Trophoblast cell (in vitro differentiated cells and primary cell): ENCODE measurements around the gene MAP2K5.

ENCODE experiments used
- DNase-seq, 2 donors: peaks; one replicate each; pipeline ENCODE4 v3.0.0-alpha.2; 2016
- H2AFZ ChIP-seq: 2 replicates; pipeline ENCODE4 v1.6.1; 2013; ENCODE audit warnings: low read length, moderate library complexity, mild to moderate bottlenecking; ENCODE audit not compliant: insufficient read depth, poor library complexity
- H2AK5ac ChIP-seq: 2 replicates; pipeline ENCODE4 v1.6.1; 2013; ENCODE audit warnings: mild to moderate bottlenecking, low read length
- H2BK120ac ChIP-seq: 2 replicates; pipeline ENCODE4 v1.6.1; 2013; ENCODE audit warnings: low read length, mild to moderate bottlenecking, moderate library complexity; ENCODE audit not compliant: insufficient read depth, poor library complexity
- H2BK12ac ChIP-seq: 2 replicates; pipeline ENCODE4 v1.6.1; 2013; ENCODE audit warnings: mild to moderate bottlenecking, low read length, moderate library complexity
- H2BK5ac ChIP-seq: 2 replicates; pipeline ENCODE4 v1.6.1; 2013; ENCODE audit warnings: low read length, low read depth, moderate library complexity, mild to moderate bottlenecking; ENCODE audit not compliant: poor library complexity
- H3K14ac ChIP-seq: 2 replicates; pipeline ENCODE4 v1.6.1; 2013; ENCODE audit warnings: mild to moderate bottlenecking, low read length
- H3K18ac ChIP-seq: 2 replicates; pipeline ENCODE4 v1.6.1; 2013; ENCODE audit warnings: mild to moderate bottlenecking, low read length
- H3K23ac ChIP-seq: 2 replicates; pipeline ENCODE4 v1.6.1; 2013; ENCODE audit warnings: low read length
- H3K27ac ChIP-seq: 2 replicates; pipeline ENCODE4 v1.5.1; 2013; ENCODE audit warnings: low read depth, mild to moderate bottlenecking, inconsistent platforms, low read length, moderate library complexity
- H3K27me3 ChIP-seq: 2 replicates; pipeline ENCODE4 v1.6.1; 2013; ENCODE audit warnings: inconsistent platforms, mild to moderate bottlenecking, low read length, moderate library complexity; ENCODE audit not compliant: insufficient read depth
- H3K36me3 ChIP-seq, 2 experiments: 1 replicate in 1 of 2; 2 replicates in 1 of 2; pipeline ENCODE4 v1.6.1; 2013; ENCODE audit warnings: low read length in 2 of 2, mild to moderate bottlenecking in 2 of 2, moderate library complexity in 1 of 2; ENCODE audit not compliant: insufficient read depth in 2 of 2, control insufficient read depth in 1 of 2
- H3K4ac ChIP-seq: 2 replicates; pipeline ENCODE4 v1.6.1; 2013; ENCODE audit warnings: low read depth, mild to moderate bottlenecking, low read length, moderate library complexity
- H3K4me1 ChIP-seq, 2 experiments: 1 replicate in 1 of 2; 2 replicates in 1 of 2; pipeline ENCODE4 v1.6.1; 2013; ENCODE audit warnings: low read length in 2 of 2, mild to moderate bottlenecking in 2 of 2, moderate library complexity in 1 of 2; ENCODE audit not compliant: insufficient read depth in 2 of 2, control insufficient read depth in 1 of 2
- H3K4me2 ChIP-seq: 2 replicates; pipeline ENCODE4 v1.6.1; 2013; ENCODE audit warnings: inconsistent platforms, mild to moderate bottlenecking, low read length, moderate library complexity
- H3K4me3 ChIP-seq: 2 replicates; pipeline ENCODE4 v1.5.1; 2013; ENCODE audit warnings: mild to moderate bottlenecking, low read depth, low read length, inconsistent platforms
- H3K79me1 ChIP-seq: one replicate; pipeline ENCODE4 v1.6.1; 2013; ENCODE audit warnings: low read length
- H3K79me2 ChIP-seq: 2 replicates; pipeline ENCODE4 v1.6.1; 2013; ENCODE audit warnings: low read length, mild to moderate bottlenecking; ENCODE audit not compliant: control insufficient read depth, insufficient read depth, poor library complexity
- H3K9ac ChIP-seq: 2 replicates; pipeline ENCODE4 v1.6.1; 2013; ENCODE audit warnings: mild to moderate bottlenecking, low read length
- H3K9me3 ChIP-seq: 2 replicates; pipeline ENCODE4 v1.6.1; 2013; ENCODE audit warnings: low read depth, mild to moderate bottlenecking, control low read depth, inconsistent platforms, low read length; ENCODE audit not compliant: insufficient read depth
- H4K12ac ChIP-seq: 2 replicates; pipeline ENCODE4 v1.6.1; 2013; ENCODE audit warnings: low read depth, mild to moderate bottlenecking, low read length, moderate library complexity
- H4K8ac ChIP-seq: 2 replicates; pipeline ENCODE4 v1.6.1; 2013; ENCODE audit warnings: low read depth, mild to moderate bottlenecking, low read length, moderate library complexity
- H4K91ac ChIP-seq: one replicate; pipeline ENCODE4 v1.6.1; 2013; ENCODE audit warnings: low read depth, mild to moderate bottlenecking, low read length, moderate library complexity
- WGBS: extraction: QIAGEN DNeasy Blood & Tissue Kit; methylation state at CpG from one replicate; pipeline ENCODE4 v1.1.7; 2013; ENCODE audit warnings: missing lambda C conversion rate; ENCODE audit not compliant: insufficient read length, insufficient coverage; ENCODE audit errors: extremely low coverage; 5-methylcytosine and 5-hydroxymethylcytosine counted together

MAP2K5 gene

DNA sequence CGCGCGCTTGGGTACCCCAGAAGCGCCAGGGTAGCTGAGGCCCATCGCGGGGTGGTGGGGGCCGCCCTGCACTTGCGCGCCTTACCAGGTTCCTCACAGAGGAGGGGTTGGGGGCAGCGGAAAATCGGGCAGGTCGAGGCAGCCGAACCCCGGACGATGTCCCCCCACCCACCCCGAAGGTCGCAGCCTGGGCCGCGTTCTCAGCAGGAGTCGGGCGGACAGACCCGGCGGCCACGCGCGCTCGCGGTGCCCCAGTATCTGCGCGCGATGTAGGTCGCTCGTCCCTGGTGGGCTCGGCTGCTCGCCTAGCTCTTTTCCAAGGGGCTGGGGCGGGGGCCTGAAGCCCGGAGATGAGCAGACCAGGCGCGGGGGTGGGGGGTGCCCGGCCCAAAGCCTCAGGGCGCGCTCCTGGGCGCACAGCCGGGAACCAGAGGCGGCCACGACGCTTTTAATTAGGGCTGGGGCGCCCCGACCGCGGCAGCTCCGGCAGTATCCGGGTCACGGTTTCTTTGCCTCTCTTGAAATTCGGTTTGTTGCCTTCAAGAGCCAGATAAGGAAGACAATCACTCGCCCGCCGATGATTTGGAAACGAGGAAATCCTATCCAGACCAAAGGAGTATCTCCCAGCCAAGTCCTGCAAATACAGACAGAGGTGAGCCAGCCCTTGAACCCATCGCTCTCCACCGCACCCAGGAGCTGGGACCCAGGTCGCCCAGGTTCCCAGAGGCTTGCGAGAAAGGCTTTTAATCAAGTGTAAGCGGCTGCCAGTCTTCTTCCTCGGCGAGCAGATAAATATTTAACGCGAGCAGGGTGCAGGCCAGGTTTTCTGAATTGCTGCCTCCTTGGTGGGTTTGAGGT, 287.4 kb downstream of the MAP2K5 start:
- no peak overlapping the region for H3K4me2 ChIP-seq
- no peak for DNase-seq
- no peak overlapping the region for H2BK120ac ChIP-seq
- H3K27me3 ChIP-seq: peaks cover 91% of the 10 kb centered on the region
- no peak overlapping the region for H4K12ac ChIP-seq
- H2AFZ ChIP-seq: no peak overlapping the region
- no peak overlapping the region for H3K9ac ChIP-seq
- H3K4me3 ChIP-seq: no peak overlapping the region
- H3K23ac ChIP-seq: no peak overlapping the region
- no peak overlapping the region for H2BK12ac ChIP-seq
- H2AK5ac ChIP-seq: no peak overlapping the region
- H3K4ac ChIP-seq: no peak overlapping the region
- H2BK5ac ChIP-seq: no peak overlapping the region
- no peaks in the 10 kb centered on the region for H3K79me2 ChIP-seq
- H3K18ac ChIP-seq: no peak overlapping the region
- H3K27ac ChIP-seq: no peak overlapping the region
- no peak overlapping the region for H4K8ac ChIP-seq
- WGBS: no CpG with 5 or more reads among the region's 68 CpGs
- no peak overlapping the region for H4K91ac ChIP-seq
- H3K79me1 ChIP-seq: no peaks in the 10 kb centered on the region
- H3K36me3 ChIP-seq: no peaks in the 10 kb centered on the region
- peaks cover 14% of the 10 kb centered on the region for H3K9me3 ChIP-seq
- no peak overlapping the region for H3K14ac ChIP-seq
- H3K4me1 ChIP-seq: peaks cover 8 to 18% of the 10 kb centered on the region in 2 experiments

DNA sequence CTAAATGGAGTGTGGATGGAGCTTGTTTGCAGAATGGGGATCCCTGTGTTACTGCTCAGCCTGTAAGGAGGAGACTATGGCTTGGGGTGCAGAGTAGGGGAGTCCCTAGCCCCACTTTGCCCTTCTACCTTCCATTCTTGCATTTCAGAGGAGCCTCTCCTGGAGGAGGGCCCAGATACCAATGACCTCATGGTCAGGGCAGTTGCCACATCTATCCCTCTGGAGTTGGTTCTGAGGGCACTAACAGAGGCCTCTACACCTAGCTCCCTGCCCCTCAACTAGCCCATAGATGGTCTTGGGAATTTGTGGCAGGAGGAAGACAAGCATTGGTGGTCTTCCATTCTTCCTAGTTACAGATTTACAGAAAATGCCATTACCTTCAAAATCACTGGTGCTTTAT, 288.9 kb downstream of the MAP2K5 start:
- H2BK120ac ChIP-seq: no peak overlapping the region

DNA sequence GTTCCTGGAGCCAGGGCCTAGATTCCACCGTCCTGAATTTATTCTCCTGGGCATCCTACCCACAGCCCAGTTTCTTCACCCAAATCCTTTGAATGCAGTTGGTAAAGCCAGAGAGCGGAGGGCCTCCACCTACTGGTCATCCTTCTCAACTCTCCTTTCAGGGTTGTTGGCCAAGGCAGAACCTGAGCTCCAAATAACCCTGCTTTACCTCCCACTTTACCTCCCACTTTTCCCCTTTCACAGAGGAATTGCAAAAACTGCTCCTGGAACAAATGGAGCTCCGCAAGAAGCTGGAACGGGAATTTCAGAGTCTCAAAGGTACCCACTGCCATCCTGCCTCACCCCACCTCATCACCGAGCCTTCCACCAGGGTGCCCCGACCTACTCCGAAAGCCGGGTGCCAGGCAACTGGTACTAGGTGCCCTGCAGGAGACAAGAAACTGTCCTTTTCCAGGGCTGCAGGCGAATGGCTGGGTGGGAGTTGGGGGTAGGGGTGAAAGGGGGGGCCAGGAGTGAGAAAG, 289.6 kb downstream of the MAP2K5 start:
- H4K91ac ChIP-seq: no peak overlapping the region
- no peak overlapping the region for H3K27ac ChIP-seq
- H3K79me1 ChIP-seq: no peaks in the 10 kb centered on the region
- H2AFZ ChIP-seq: no peak overlapping the region
- no peak overlapping the region for H3K4me2 ChIP-seq
- no peaks in the 10 kb centered on the region for H3K36me3 ChIP-seq
- H3K4me1 ChIP-seq: peaks cover 8 to 22% of the 10 kb centered on the region in 2 experiments
- DNase-seq: peak; percentile 23 to 57
- no peak overlapping the region for H3K4me3 ChIP-seq
- H2BK12ac ChIP-seq: no peak overlapping the region
- no peak overlapping the region for H4K8ac ChIP-seq
- no CpG with 5 or more reads among the region's 9 CpGs for WGBS
- H3K14ac ChIP-seq: no peak overlapping the region
- H3K79me2 ChIP-seq: no peaks in the 10 kb centered on the region
- H4K12ac ChIP-seq: no peak overlapping the region
- no peak overlapping the region for H2BK120ac ChIP-seq
- H2BK5ac ChIP-seq: no peak overlapping the region
- H3K4ac ChIP-seq: no peak overlapping the region
- H3K23ac ChIP-seq: no peak overlapping the region
- H3K18ac ChIP-seq: no peak overlapping the region
- no peak overlapping the region for H2AK5ac ChIP-seq
- no peak overlapping the region for H3K9ac ChIP-seq
- peaks cover 7% of the 10 kb centered on the region for H3K9me3 ChIP-seq
- H3K27me3 ChIP-seq: peaks cover 83% of the 10 kb centered on the region

More for the DNA sequence above, 288.9 kb downstream of the MAP2K5 start:
- peaks cover 9% of the 10 kb centered on the region for H3K9me3 ChIP-seq
- peaks cover 8 to 22% of the 10 kb centered on the region in 2 experiments for H3K4me1 ChIP-seq
- H3K79me2 ChIP-seq: no peaks in the 10 kb centered on the region
- no peak overlapping the region for H4K8ac ChIP-seq
- no peak overlapping the region for H2BK12ac ChIP-seq
- no peak overlapping the region for H2BK5ac ChIP-seq
- H3K27ac ChIP-seq: no peak overlapping the region
- peaks cover 90% of the 10 kb centered on the region for H3K27me3 ChIP-seq
- no peak overlapping the region for H3K4ac ChIP-seq
- no peak overlapping the region for H4K91ac ChIP-seq
- H3K18ac ChIP-seq: no peak overlapping the region
- H3K9ac ChIP-seq: no peak overlapping the region
- no peak for DNase-seq
- no peak overlapping the region for H2AK5ac ChIP-seq
- no peaks in the 10 kb centered on the region for H3K36me3 ChIP-seq
- no peak overlapping the region for H3K4me3 ChIP-seq
- H3K79me1 ChIP-seq: no peaks in the 10 kb centered on the region
- H3K4me2 ChIP-seq: no peak overlapping the region
- no peak overlapping the region for H4K12ac ChIP-seq
- no peak overlapping the region for H2AFZ ChIP-seq
- H3K23ac ChIP-seq: no peak overlapping the region
- no peak overlapping the region for H3K14ac ChIP-seq

DNA sequence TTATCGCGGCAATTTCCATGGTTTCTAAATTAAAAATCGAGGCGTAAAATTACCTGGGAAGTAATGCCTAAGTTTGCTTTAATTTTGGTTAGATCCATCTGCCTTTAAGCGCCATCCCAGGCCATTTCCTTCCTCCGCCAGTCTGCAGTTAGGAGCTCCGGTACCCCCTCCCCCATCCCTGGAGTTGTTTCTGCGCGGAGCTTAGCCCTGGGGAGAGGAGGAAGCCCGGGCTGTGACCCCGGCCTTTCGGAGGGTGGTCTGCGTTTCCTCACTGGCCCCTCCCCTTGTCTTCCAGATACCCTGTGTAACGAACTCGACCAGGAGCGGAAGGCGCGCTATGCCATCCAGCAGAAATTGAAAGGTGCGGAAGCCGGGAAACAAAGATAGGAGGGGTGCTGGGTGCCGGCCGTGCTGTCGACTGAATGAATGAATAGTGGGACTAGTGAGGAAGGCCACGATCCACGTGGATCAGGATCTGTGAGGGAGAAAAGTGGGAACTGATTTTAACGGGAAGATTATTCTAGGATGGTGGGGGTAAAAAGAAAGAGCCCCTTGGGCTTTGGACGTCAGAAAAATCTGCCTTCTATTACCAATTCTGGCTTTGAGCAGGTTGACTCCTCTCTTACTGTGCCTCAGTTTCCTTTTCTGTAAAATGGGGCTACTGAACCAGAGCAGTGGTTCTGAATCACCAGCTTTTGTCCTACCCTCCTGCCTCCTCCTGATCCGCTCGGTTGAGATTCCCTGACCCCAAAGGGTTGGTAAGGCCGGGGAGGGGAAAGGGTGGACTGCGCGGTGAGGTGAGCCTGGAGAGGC, 290.6 kb downstream of the MAP2K5 start:
- Histone ChIP-seq H3K27me3 (peaks cover 73% of the 10 kb centered on the region), H3K4ac (no peak overlapping the region), H2BK12ac (no peak overlapping the region)

More for the DNA sequence above, 290.6 kb downstream of the MAP2K5 start:
- no peak overlapping the region for H2BK5ac ChIP-seq
- no peak overlapping the region for H2AK5ac ChIP-seq
- H3K79me1 ChIP-seq: no peaks in the 10 kb centered on the region
- peaks cover 6 to 22% of the 10 kb centered on the region in 2 experiments for H3K4me1 ChIP-seq
- H3K18ac ChIP-seq: no peak overlapping the region
- no peak overlapping the region for H4K91ac ChIP-seq
- peak overlapping the region; percentile 33 for H2AFZ ChIP-seq
- no peak overlapping the region for H3K4me3 ChIP-seq
- H4K8ac ChIP-seq: no peak overlapping the region
- no peak overlapping the region for H3K9ac ChIP-seq
- peaks cover 7% of the 10 kb centered on the region for H3K9me3 ChIP-seq
- no peak overlapping the region for H4K12ac ChIP-seq
- H3K36me3 ChIP-seq: no peaks in the 10 kb centered on the region
- H3K79me2 ChIP-seq: no peaks in the 10 kb centered on the region
- no CpG with 5 or more reads among the region's 32 CpGs for WGBS
- H3K14ac ChIP-seq: no peak overlapping the region
- H3K27ac ChIP-seq: no peak overlapping the region
- DNase-seq: no peak
- peak overlapping the region; percentile 65 for H3K4me2 ChIP-seq
- no peak overlapping the region for H2BK120ac ChIP-seq
- H3K23ac ChIP-seq: no peak overlapping the region
